Right ventricle myocardium inferior (tissue), 1 donor: ENCODE results near the gene POTEG. TPM values are rescaled to one million over a fixed set of nuclear protein-coding genes. Genes with fewer than 3 reads are reported as not detected.
A peak's percentile ranks its signal among the peaks of the same experiment; 100 is the strongest.
"Not testable (repeated sequence)": the region's sequence is repeated elsewhere in the genome, so short reads cannot be mapped to it uniquely, and the experiment has no call there.

ENCODE experiments used
- ATAC-seq: fragments of 200-7000 bp; cut with Tn5 transposase; one replicate; pipeline ENCODE4 v1.9.1; 2020; ENCODE audit warnings: mild to moderate bottlenecking, moderate library complexity
- DNase-seq: peaks from one replicate; pipeline ENCODE4 v3.0.0; 2021; ENCODE audit errors: missing footprints
- intact Hi-C: fragments of 100-400 bp; cut with DNase I; formaldehyde crosslinking; loops from one replicate; pipeline ENCODE4 v1.11.0; 2022
- total RNA-seq: library from RNA; stranded (reverse); fragmentation: NEBNext Ultra II Directional; extraction: Animal tissue kit (Norgen Biotek cat#: 25700); gene quantifications from one replicate; pipeline ENCODE4 v1.2.1, GENCODE V29; 2021
- donor health status: DM: no; HTN: yes; CAD: no; lungs with severe emphysema.

The POTEG gene
- total RNA-seq, 1 donor from 2014 or later, result not detected

GRCh38 chr14:19384088-19384781 lies 49.9 kb downstream of the POTEG start:
- peak; percentile 20 for ATAC-seq
- DNase-seq, intact Hi-C loops: not testable (repeated sequence)

- intact Hi-C loops, ATAC-seq: not testable (repeated sequence)
- DNase-seq, result peak; percentile 18
Measured at GRCh38 chr14:19383008-19383584, 51.0 kb downstream of the POTEG start.

GRCh38 chr14:19380137-19380536 lies 54.0 kb downstream of the POTEG start:
- ATAC-seq, DNase-seq, intact Hi-C loops: not testable (repeated sequence)

- ATAC-seq, intact Hi-C loops: not testable (repeated sequence)
- DNase-seq, result peak; percentile 27
Measured at GRCh38 chr14:19374451-19374903, 59.7 kb downstream of the POTEG start.

GRCh38 chr14:19372813-19373500 lies 61.2 kb downstream of the POTEG start:
- intact Hi-C loops, ATAC-seq: not testable (repeated sequence)
- peak; percentile 65 for DNase-seq

- intact Hi-C loops, ATAC-seq, DNase-seq: not testable (repeated sequence)
Measured at GRCh38 chr14:19371767-19372166, 62.4 kb downstream of the POTEG start.

- intact Hi-C loops, DNase-seq, ATAC-seq: not testable (repeated sequence)
Measured at GRCh38 chr14:19362803-19363202, 71.3 kb downstream of the POTEG start.

- DNase-seq, ATAC-seq, intact Hi-C loops: not testable (repeated sequence)
Measured at GRCh38 chr14:19362323-19362722, 71.8 kb downstream of the POTEG start.

- intact Hi-C loops, ATAC-seq, DNase-seq: not testable (repeated sequence)
Measured at GRCh38 chr14:19361636-19362253, 72.4 kb downstream of the POTEG start.

GRCh38 chr14:19360937-19361635 lies 73.1 kb downstream of the POTEG start:
- intact Hi-C loops, ATAC-seq: not testable (repeated sequence)
- DNase-seq, result peak; percentile 25
